ENCODE results near the gene NRXN3. TPM values are rescaled to one million over a fixed set of nuclear protein-coding genes. Genes with fewer than 3 reads are reported as not detected.

The NRXN3 gene
- total RNA-seq, 1 experiment from 2014 or later = not detected

GRCh38 chr14:79890527-79890926, 1720.4 kb downstream of the NRXN3 start:
- no peak for TF ChIP-seq CTCF (IDR thresholded peaks at IDR 0.05; ENCODE audit: unreplicated experiment)
- Mint-ChIP-seq H3K4me3 (ENCODE audit: low read depth, unreplicated experiment) (no peak overlapping the region), H3K4me1 (ENCODE audit: low read depth, unreplicated experiment) (no peaks in the 10 kb centered on the region), H3K27me3 (ENCODE audit: unreplicated experiment) (no peaks in the 10 kb centered on the region), H3K9me3 (ENCODE audit: low read depth, unreplicated experiment) (no peaks in the 10 kb centered on the region), H3K27ac (ENCODE audit: unreplicated experiment) (no peak overlapping the region), H3K36me3 (ENCODE audit: insufficient read depth, unreplicated experiment) (no peaks in the 10 kb centered on the region)
- DNase-seq = no peak
- intact Hi-C loops (cut with micrococcal nuclease; ENCODE audit: unreplicated experiment) = no loop called here
- BruUV-seq (replicated peaks) = no TSS peak
- CTCF ChIA-PET = no interaction called here

- H3K36me3 Mint-ChIP-seq (ENCODE audit: insufficient read depth, unreplicated experiment) = no peaks in the 10 kb centered on the region
- TF ChIP-seq CTCF (IDR thresholded peaks at IDR 0.05; ENCODE audit: unreplicated experiment) = no peak
- intact Hi-C loops (cut with micrococcal nuclease; ENCODE audit: unreplicated experiment) = no loop called here
- CTCF ChIA-PET = no interaction called here
- DNase-seq = no peak
- no peaks in the 10 kb centered on the region for H3K4me1 Mint-ChIP-seq (ENCODE audit: low read depth, unreplicated experiment)
- no peak overlapping the region for H3K27ac Mint-ChIP-seq (ENCODE audit: unreplicated experiment)
- no peaks in the 10 kb centered on the region for H3K27me3 Mint-ChIP-seq (ENCODE audit: unreplicated experiment)
- H3K9me3 Mint-ChIP-seq (ENCODE audit: low read depth, unreplicated experiment) = peaks cover 4% of the 10 kb centered on the region
- no TSS peak for BruUV-seq (replicated peaks)
- H3K4me3 Mint-ChIP-seq (ENCODE audit: low read depth, unreplicated experiment) = no peak overlapping the region
These were observed 1725.8 kb downstream of the NRXN3 start for GRCh38 chr14:79896009-79896408.

- Mint-ChIP-seq H3K27ac (ENCODE audit: unreplicated experiment) (no peak overlapping the region), H3K4me1 (ENCODE audit: low read depth, unreplicated experiment) (no peaks in the 10 kb centered on the region), H3K36me3 (ENCODE audit: insufficient read depth, unreplicated experiment) (no peaks in the 10 kb centered on the region), H3K27me3 (ENCODE audit: unreplicated experiment) (no peaks in the 10 kb centered on the region), H3K4me3 (ENCODE audit: low read depth, unreplicated experiment) (no peak overlapping the region), H3K9me3 (ENCODE audit: low read depth, unreplicated experiment) (peaks cover 4% of the 10 kb centered on the region)
- intact Hi-C loops (cut with micrococcal nuclease; ENCODE audit: unreplicated experiment) = no loop called here
- CTCF ChIA-PET = no interaction called here
- TF ChIP-seq CTCF (IDR thresholded peaks at IDR 0.05; ENCODE audit: unreplicated experiment) = no peak
- no TSS peak for BruUV-seq (replicated peaks)
- DNase-seq = no peak
These were observed 1729.4 kb downstream of the NRXN3 start for GRCh38 chr14:79899610-79900009.

GRCh38 chr14:79904497-79904896, 1734.3 kb downstream of the NRXN3 start:
- Mint-ChIP-seq H3K4me3 (ENCODE audit: low read depth, unreplicated experiment) (no peak overlapping the region), H3K4me1 (ENCODE audit: low read depth, unreplicated experiment) (no peaks in the 10 kb centered on the region), H3K36me3 (ENCODE audit: insufficient read depth, unreplicated experiment) (no peaks in the 10 kb centered on the region), H3K27ac (ENCODE audit: unreplicated experiment) (no peak overlapping the region), H3K9me3 (ENCODE audit: low read depth, unreplicated experiment) (peaks cover 4% of the 10 kb centered on the region), H3K27me3 (ENCODE audit: unreplicated experiment) (no peaks in the 10 kb centered on the region)
- intact Hi-C loops (cut with micrococcal nuclease; ENCODE audit: unreplicated experiment) = no loop called here
- no peak for DNase-seq
- CTCF ChIA-PET = no interaction called here
- no peak for TF ChIP-seq CTCF (IDR thresholded peaks at IDR 0.05; ENCODE audit: unreplicated experiment)
- BruUV-seq (replicated peaks) = no TSS peak

- no peak for DNase-seq
- intact Hi-C loops (cut with micrococcal nuclease; ENCODE audit: unreplicated experiment) = no loop called here
- Mint-ChIP-seq H3K4me3 (ENCODE audit: low read depth, unreplicated experiment) (no peak overlapping the region), H3K36me3 (ENCODE audit: insufficient read depth, unreplicated experiment) (no peaks in the 10 kb centered on the region), H3K27me3 (ENCODE audit: unreplicated experiment) (no peaks in the 10 kb centered on the region), H3K4me1 (ENCODE audit: low read depth, unreplicated experiment) (no peaks in the 10 kb centered on the region), H3K27ac (ENCODE audit: unreplicated experiment) (no peak overlapping the region), H3K9me3 (ENCODE audit: low read depth, unreplicated experiment) (no peaks in the 10 kb centered on the region)
- no peak for TF ChIP-seq CTCF (IDR thresholded peaks at IDR 0.05; ENCODE audit: unreplicated experiment)
- BruUV-seq (replicated peaks) = no TSS peak
- CTCF ChIA-PET = no interaction called here
These were observed 1736.8 kb downstream of the NRXN3 start for GRCh38 chr14:79906994-79907393.
